Measurements from ENCODE around the gene FAM135A.

FAM135A gene

GRCh38 chr6:70413114-70413991 lies at the start of gene FAM135A:
Gene FAM135A, plus strand, starts transcription at chr6:70413508. Its CDS starts 14,835 bp downstream, at chr6:70428343.
- peak; percentile 83 for DNase-seq

- no peak for DNase-seq
These were observed 49.4 kb upstream of the FAM135A start for GRCh38 chr6:70363741-70364493.

GRCh38 chr6:70369332-70369950 lies 43.9 kb upstream of the FAM135A start:
- DNase-seq, result no peak

GRCh38 chr6:70370496-70370895 lies 42.8 kb upstream of the FAM135A start:
- DNase-seq, result no peak

- no peak for DNase-seq
These were observed 41.7 kb upstream of the FAM135A start for GRCh38 chr6:70371454-70372105.

- no peak for DNase-seq
These were observed 38.1 kb upstream of the FAM135A start for GRCh38 chr6:70375166-70375565.

- no peak for DNase-seq
These were observed 37.4 kb upstream of the FAM135A start for GRCh38 chr6:70375882-70376281.

- DNase-seq, result no peak
These were observed 36.7 kb upstream of the FAM135A start for GRCh38 chr6:70376628-70377027.

GRCh38 chr6:70377372-70377771 lies 35.9 kb upstream of the FAM135A start:
- DNase-seq, result no peak

- DNase-seq, result no peak
These were observed 33.8 kb upstream of the FAM135A start for GRCh38 chr6:70379473-70380013.

- DNase-seq, result no peak
These were observed 33.1 kb upstream of the FAM135A start for GRCh38 chr6:70380252-70380651.

- DNase-seq, result no peak
These were observed 32.4 kb upstream of the FAM135A start for GRCh38 chr6:70380771-70381416.

- no peak for DNase-seq
These were observed 31.9 kb upstream of the FAM135A start for GRCh38 chr6:70381417-70381782.

GRCh38 chr6:70385901-70386300 lies 27.4 kb upstream of the FAM135A start:
- no peak for DNase-seq

GRCh38 chr6:70388814-70389213 lies 24.5 kb upstream of the FAM135A start:
- DNase-seq, result no peak

- DNase-seq, result no peak
These were observed 24.0 kb upstream of the FAM135A start for GRCh38 chr6:70389261-70389660.

GRCh38 chr6:70390067-70390466 lies 23.2 kb upstream of the FAM135A start:
- no peak for DNase-seq

GRCh38 chr6:70391492-70391891 lies 21.8 kb upstream of the FAM135A start:
- no peak for DNase-seq

- DNase-seq, result no peak
These were observed 18.6 kb upstream of the FAM135A start for GRCh38 chr6:70394518-70395300.

GRCh38 chr6:70395301-70395672 lies 18.0 kb upstream of the FAM135A start:
- no peak for DNase-seq

- no peak for DNase-seq
These were observed 17.1 kb upstream of the FAM135A start for GRCh38 chr6:70396163-70396562.
